Natural killer cell (primary cell): ENCODE data around the gene GTF2A1L. TPM values are rescaled to one million over a fixed set of nuclear protein-coding genes. Genes with fewer than 3 reads are reported as not detected.

ENCODE experiments used
- ATAC-seq, 3 donors: fragments of 150-1000 bp in 2 of 3; fragments of 200-7000 bp in 1 of 3; cut with Tn5 transposase; 1 replicate in 1 of 3; 2 replicates in 2 of 3; pipeline ENCODE4 v1.10.0; 2021; ENCODE audit warnings: mild to moderate bottlenecking in 2 of 3, moderate library complexity in 2 of 3
- DNase-seq, 2 donors: peaks; one replicate each; pipeline versions ENCODE4 v3.0.0 to v3.0.0-alpha.2; 2013 to 2021; ENCODE audit warnings: mixed read lengths in 1 of 2
- H3K27ac ChIP-seq: one replicate; pipeline ENCODE4 v1.5.1; 2013; ENCODE audit warnings: mild to moderate bottlenecking, low read length
- H3K27me3 ChIP-seq: one replicate; pipeline ENCODE4 v1.6.1; 2013; ENCODE audit warnings: low read length; ENCODE audit not compliant: control insufficient read depth, insufficient read depth
- H3K36me3 ChIP-seq: one replicate; pipeline ENCODE4 v1.6.1; 2013; ENCODE audit warnings: low read length; ENCODE audit not compliant: control insufficient read depth, insufficient read depth
- H3K4me1 ChIP-seq: one replicate; pipeline ENCODE4 v1.6.1; 2013; ENCODE audit warnings: low read length; ENCODE audit not compliant: control insufficient read depth, insufficient read depth
- H3K4me3 ChIP-seq: one replicate; pipeline ENCODE4 v1.5.1; 2013; ENCODE audit warnings: low read length
- H3K9me3 ChIP-seq: one replicate; pipeline ENCODE4 v1.6.1; 2013; ENCODE audit warnings: low read length; ENCODE audit not compliant: control insufficient read depth, insufficient read depth
- H3K27ac Mint-ChIP-seq, 2 donors: one replicate each; pipeline ENCODE4 v1.8.0; 2022; ENCODE audit warnings: mild to moderate bottlenecking in 2 of 2, mixed read lengths in 2 of 2, moderate library complexity in 1 of 2
- H3K27me3 Mint-ChIP-seq, 2 donors: one replicate each; pipeline ENCODE4 v1.8.0; 2022; ENCODE audit warnings: low read depth in 2 of 2, mixed read lengths in 2 of 2
- H3K36me3 Mint-ChIP-seq: one replicate; pipeline ENCODE4 v1.8.0; 2022; ENCODE audit warnings: mixed read lengths
- H3K4me1 Mint-ChIP-seq, 2 donors: one replicate each; pipeline ENCODE4 v1.8.0; 2022; ENCODE audit warnings: mixed read lengths in 2 of 2
- H3K4me3 Mint-ChIP-seq: one replicate; pipeline ENCODE4 v1.8.0; 2022; ENCODE audit warnings: mild to moderate bottlenecking, moderate library complexity, mixed read lengths
- H3K9me3 Mint-ChIP-seq, 2 donors: one replicate each; pipeline ENCODE4 v1.8.0; 2022; ENCODE audit warnings: mixed read lengths in 2 of 2
- CTCF ChIP-seq: fragments of 200-600 bp; IDR thresholded peaks from one replicate; pipeline ENCODE4 v1.8.0; 2022; ENCODE audit warnings: antibody characterized with exemption
- WGBS: methylation state at CpG from one replicate; pipeline ENCODE4 v1.1.7; 2013; ENCODE audit warnings: missing lambda C conversion rate; ENCODE audit not compliant: insufficient coverage; 5-methylcytosine and 5-hydroxymethylcytosine counted together
- intact Hi-C: fragments of 100-400 bp; cut with micrococcal nuclease; formaldehyde crosslinking; loops from one replicate; pipeline ENCODE4 v1.14.2; 2022
- total RNA-seq, 4 donors: library from RNA; stranded (reverse); fragments of 120-200 nt in 1 of 4; gene quantifications; one replicate each; pipeline versions ENCODE4 v1.2.3 to v1.2.4, GENCODE V29; 2013 to 2022

The GTF2A1L gene
- total RNA-seq, 3 donors from 2014 or later (not counting 1 experiment from before 2014, with no cell fraction given) = not detected

- Mint-ChIP-seq H3K9me3 (peaks cover 2 to 3% of the 10 kb centered on the region in 2 donors), H3K27ac (no peak overlapping the region), H3K27me3 (peaks cover 0 to 7% of the 10 kb centered on the region in 2 donors), H3K4me3 (no peak overlapping the region), H3K36me3 (no peaks in the 10 kb centered on the region), H3K4me1 (no peaks in the 10 kb centered on the region)
- Histone ChIP-seq H3K27ac (no peak overlapping the region), H3K27me3 (no peaks in the 10 kb centered on the region), H3K9me3 (no peaks in the 10 kb centered on the region), H3K4me1 (no peaks in the 10 kb centered on the region), H3K4me3 (no peak overlapping the region), H3K36me3 (no peaks in the 10 kb centered on the region)
- ATAC-seq (no peak), DNase-seq (no peak)
- no peak for TF ChIP-seq CTCF
- WGBS = 76% methylated on average over 3 of the region's 3 CpGs
- intact Hi-C loops = no loop called here
Observed at GRCh38 chr2:48693645-48694044, 76.0 kb downstream of the GTF2A1L start.

- no peaks in the 10 kb centered on the region for H3K36me3 Mint-ChIP-seq
- Histone ChIP-seq H3K36me3 (no peaks in the 10 kb centered on the region), H3K9me3 (no peaks in the 10 kb centered on the region), H3K4me3 (no peak overlapping the region), H3K4me1 (no peaks in the 10 kb centered on the region), H3K27me3 (no peaks in the 10 kb centered on the region), H3K27ac (no peak overlapping the region)
- 50% methylated on average over 2 of the region's 3 CpGs for WGBS
- no peak for ATAC-seq
- H3K4me1 Mint-ChIP-seq = no peaks in the 10 kb centered on the region
- no peak for TF ChIP-seq CTCF
- intact Hi-C loops = no loop called here
- DNase-seq = no peak
- peaks cover 2 to 3% of the 10 kb centered on the region in 2 donors for H3K9me3 Mint-ChIP-seq
- H3K27ac Mint-ChIP-seq = no peak overlapping the region
- H3K4me3 Mint-ChIP-seq = no peak overlapping the region
- H3K27me3 Mint-ChIP-seq = peaks cover 0 to 7% of the 10 kb centered on the region in 2 donors
Observed at GRCh38 chr2:48694149-48694548, 76.5 kb downstream of the GTF2A1L start.

- H3K9me3 Mint-ChIP-seq = peaks cover 0 to 3% of the 10 kb centered on the region in 2 donors
- no peaks in the 10 kb centered on the region for H3K4me1 ChIP-seq
- ATAC-seq (no peak), DNase-seq (no peak)
- H3K4me1 Mint-ChIP-seq = no peaks in the 10 kb centered on the region
- TF ChIP-seq CTCF = no peak
- intact Hi-C loops = no loop called here
- no peak overlapping the region for H3K27ac Mint-ChIP-seq
- peaks cover 0 to 5% of the 10 kb centered on the region in 2 donors for H3K27me3 Mint-ChIP-seq
- no peaks in the 10 kb centered on the region for H3K9me3 ChIP-seq
- H3K27me3 ChIP-seq = no peaks in the 10 kb centered on the region
- no peak overlapping the region for H3K4me3 ChIP-seq
- no peaks in the 10 kb centered on the region for H3K36me3 Mint-ChIP-seq
- H3K36me3 ChIP-seq = no peaks in the 10 kb centered on the region
- no peak overlapping the region for H3K4me3 Mint-ChIP-seq
- H3K27ac ChIP-seq = no peak overlapping the region
Observed at GRCh38 chr2:48695991-48696390, 78.3 kb downstream of the GTF2A1L start.

GRCh38 chr2:48696881-48697280 is 79.2 kb downstream of the GTF2A1L start:
- H3K27me3 ChIP-seq = no peaks in the 10 kb centered on the region
- no peak for ATAC-seq

More at GRCh38 chr2:48696881-48697280, 79.2 kb downstream of the GTF2A1L start:
- no peak for TF ChIP-seq CTCF
- Histone ChIP-seq H3K36me3 (no peaks in the 10 kb centered on the region), H3K27ac (no peak overlapping the region), H3K4me3 (no peak overlapping the region), H3K9me3 (no peaks in the 10 kb centered on the region), H3K4me1 (no peaks in the 10 kb centered on the region)
- no peaks in the 10 kb centered on the region for H3K4me1 Mint-ChIP-seq
- no peak overlapping the region for H3K27ac Mint-ChIP-seq
- intact Hi-C loops = no loop called here
- H3K27me3 Mint-ChIP-seq = peaks cover 0 to 5% of the 10 kb centered on the region in 2 donors
- peaks cover 0 to 3% of the 10 kb centered on the region in 2 donors for H3K9me3 Mint-ChIP-seq
- H3K4me3 Mint-ChIP-seq = no peak overlapping the region
- H3K36me3 Mint-ChIP-seq = no peaks in the 10 kb centered on the region
- DNase-seq = no peak
- 71% methylated on average over 1 of the region's 1 CpG for WGBS
